Measurements from ENCODE around the gene AIFM3. TPM values are rescaled to one million over a fixed set of nuclear protein-coding genes. Genes with fewer than 3 reads are reported as not detected.

The AIFM3 gene
- total and polyA plus RNA-seq, 2 of the 13 experiments (the other 11 are each of a cell fraction or from before 2014, with no cell fraction given) = 9.0 to 15.3 TPM

GRCh38 chr22:20979940-20980453 is 12.9 kb downstream of the AIFM3 start (continued):
- no peak for TF ChIP-seq RERE (CRISPR knock-in tag; IDR thresholded peaks at IDR 0.05; ENCODE audit: low read depth)
- TF ChIP-seq PCBP2 (optimal IDR thresholded peaks at IDR 0.05; ENCODE audit: low read depth, low read length, poor library complexity, severe bottlenecking) = no peak
- peak; percentile 24; the same call in 1 of the 2 replicates for TF ChIP-seq ZNF619 (CRISPR knock-in tag; IDR thresholded peaks at IDR 0.05)
- peak; percentile 39; the same call in 1 of the 2 replicates for TF ChIP-seq ZNF607 (CRISPR knock-in tag; IDR thresholded peaks at IDR 0.05; ENCODE audit: borderline replicate concordance)
- TF ChIP-seq ZNF160 (CRISPR knock-in tag; IDR thresholded peaks at IDR 0.05) = no peak
- no peak for TF ChIP-seq STAT6 (CRISPR knock-in tag; IDR thresholded peaks at IDR 0.05; ENCODE audit: borderline replicate concordance)
- no peak for TF ChIP-seq ATM (IDR thresholded peaks at IDR 0.05; ENCODE audit: borderline replicate concordance)
- TF ChIP-seq RFX5 (IDR thresholded peaks at IDR 0.05; ENCODE audit: low read depth, low read length) = no peak
- TF ChIP-seq ZC3H4 (CRISPR knock-in tag; IDR thresholded peaks at IDR 0.05; ENCODE audit: borderline replicate concordance) = no peak
- peak; percentile 77; the same call in 1 of the 2 replicates for TF ChIP-seq ZNF792 (CRISPR knock-in tag; IDR thresholded peaks at IDR 0.05)
- TF ChIP-seq ZNF737 (CRISPR knock-in tag; IDR thresholded peaks at IDR 0.05; ENCODE audit: borderline replicate concordance) = no peak
- no peak for TF ChIP-seq ZNF660 (CRISPR knock-in tag; IDR thresholded peaks at IDR 0.05; ENCODE audit: borderline replicate concordance, low read depth)
- no peak for TF ChIP-seq CHCHD3 (CRISPR knock-in tag; IDR thresholded peaks at IDR 0.05)
- TF ChIP-seq FOXA3 (CRISPR knock-in tag; IDR thresholded peaks at IDR 0.05) = peak; percentile 50; the same call in 1 of the 2 replicates
- TF ChIP-seq ERF (CRISPR knock-in tag; IDR thresholded peaks at IDR 0.05) = peak; percentile 66
- TF ChIP-seq KAT7 (CRISPR knock-in tag; IDR thresholded peaks at IDR 0.05; ENCODE audit: borderline replicate concordance) = peak; percentile 39; the same call in 1 of the 2 replicates
- no peak for TF ChIP-seq SSRP1 (CRISPR knock-in tag; IDR thresholded peaks at IDR 0.05)
- TF ChIP-seq ZNF264 (CRISPR knock-in tag; IDR thresholded peaks at IDR 0.05) = no peak
- no peak for TF ChIP-seq ZNF24 (IDR thresholded peaks at IDR 0.05)
- TF ChIP-seq LBX2 (CRISPR knock-in tag; IDR thresholded peaks at IDR 0.05; ENCODE audit: borderline replicate concordance) = no peak
- TF ChIP-seq ZNF383 (CRISPR knock-in tag; IDR thresholded peaks at IDR 0.05; ENCODE audit: borderline replicate concordance) = no peak
- no peak for TF ChIP-seq REL (CRISPR knock-in tag; conservative IDR thresholded peaks at IDR 0.05)
- TF ChIP-seq NFE2 (CRISPR knock-in tag; IDR thresholded peaks at IDR 0.05) = no peak
- no peak for TF ChIP-seq ZMAT5 (CRISPR knock-in tag; IDR thresholded peaks at IDR 0.05; ENCODE audit: borderline replicate concordance, low read depth)
